Liver (tissue), 9 donors: ENCODE measurements around the gene ALDH1A2. TPM values are rescaled to one million over a fixed set of nuclear protein-coding genes. Genes with fewer than 3 reads are reported as not detected.

Experiments used
- DNase-seq: peaks from one replicate; pipeline ENCODE4 v3.0.0-alpha.2; 2017; ENCODE audit warnings: low spot score
- H3K27ac ChIP-seq, 2 donors: one replicate each; pipeline ENCODE4 v1.7.0; 2013; ENCODE audit warnings: inconsistent platforms in 2 of 2, low read length in 2 of 2, control low read depth in 1 of 2, low read depth in 1 of 2, mild to moderate bottlenecking in 1 of 2
- H3K27me3 ChIP-seq, 4 donors: one replicate each; pipeline versions ENCODE4 v1.6.1 to v1.7.0; 2013; ENCODE audit warnings: low read length in 3 of 4, inconsistent platforms in 1 of 4, mild to moderate bottlenecking in 1 of 4, moderate library complexity in 1 of 4; ENCODE audit not compliant: control insufficient read depth in 4 of 4, insufficient read depth in 4 of 4
- H3K36me3 ChIP-seq, 4 donors: one replicate each; pipeline versions ENCODE4 v1.6.1 to v1.7.0; 2013; ENCODE audit warnings: low read length in 3 of 4, mild to moderate bottlenecking in 3 of 4, low read depth in 1 of 4, moderate library complexity in 1 of 4; ENCODE audit not compliant: control insufficient read depth in 4 of 4, insufficient read depth in 3 of 4
- H3K4me1 ChIP-seq, 4 donors: one replicate each; pipeline versions ENCODE4 v1.6.1 to v1.7.0; 2013; ENCODE audit warnings: low read length in 3 of 4, mild to moderate bottlenecking in 3 of 4, moderate library complexity in 1 of 4; ENCODE audit not compliant: control insufficient read depth in 4 of 4, insufficient read depth in 4 of 4
- H3K4me3 ChIP-seq, 3 donors: one replicate each; pipeline versions ENCODE4 v1.6.1 to v1.7.0; 2013; ENCODE audit warnings: low read length in 3 of 3, control low read depth in 1 of 3, low read depth in 1 of 3, mild to moderate bottlenecking in 1 of 3
- H3K9ac ChIP-seq, 2 donors: one replicate each; pipeline ENCODE4 v1.7.0; 2013; ENCODE audit warnings: low read length in 2 of 2, mild to moderate bottlenecking in 2 of 2, moderate library complexity in 2 of 2, control low read depth in 1 of 2, low read depth in 1 of 2
- H3K9me3 ChIP-seq, 4 donors: one replicate each; pipeline versions ENCODE4 v1.6.1 to v1.7.0; 2013; ENCODE audit warnings: low read length in 3 of 4; ENCODE audit not compliant: control insufficient read depth in 4 of 4
- ATF3 ChIP-seq: IDR thresholded peaks from 2 replicates; pipeline ENCODE4 v1.6.1; 2016; ENCODE audit warnings: antibody characterized with exemption
- EGR1 ChIP-seq, 2 donors: IDR thresholded peaks; 2 replicates each; pipeline ENCODE4 v1.6.1; 2016 to 2018; ENCODE audit warnings: antibody characterized with exemption in 2 of 2, low read depth in 2 of 2
- FOXA2 ChIP-seq: IDR thresholded peaks from 2 replicates; pipeline ENCODE4 v1.6.1; 2016; ENCODE audit warnings: antibody characterized with exemption
- GABPA ChIP-seq, 2 donors: IDR thresholded peaks in 1 of 2; conservative IDR thresholded peaks in 1 of 2; 2 replicates each; pipeline ENCODE4 v1.6.1; 2016; ENCODE audit warnings: antibody characterized with exemption in 2 of 2, mild to moderate bottlenecking in 1 of 2, moderate library complexity in 1 of 2
- HNF4G ChIP-seq: IDR thresholded peaks from 2 replicates; pipeline ENCODE4 v1.6.1; 2016; ENCODE audit warnings: antibody characterized with exemption
- MAX ChIP-seq: IDR thresholded peaks from 2 replicates; pipeline ENCODE4 v1.6.1; 2016; ENCODE audit warnings: antibody characterized with exemption
- NR2F2 ChIP-seq: IDR thresholded peaks from 2 replicates; pipeline ENCODE4 v1.6.1; 2016; ENCODE audit warnings: antibody characterized with exemption
- RAD21 ChIP-seq, 2 donors: IDR thresholded peaks; 2 replicates each; pipeline ENCODE4 v1.6.1; 2016; ENCODE audit warnings: antibody characterized with exemption in 2 of 2, mild to moderate bottlenecking in 2 of 2
- REST ChIP-seq: IDR thresholded peaks from 2 replicates; pipeline ENCODE4 v1.6.1; 2016; ENCODE audit warnings: antibody characterized with exemption, mild to moderate bottlenecking
- RXRA ChIP-seq, 2 donors: IDR thresholded peaks; 2 replicates each; pipeline ENCODE4 v1.6.1; 2017 to 2018; ENCODE audit warnings: antibody characterized with exemption in 2 of 2, mild to moderate bottlenecking in 1 of 2
- SP1 ChIP-seq: IDR thresholded peaks from 2 replicates; pipeline ENCODE4 v1.6.1; 2018; ENCODE audit warnings: antibody characterized with exemption, mild to moderate bottlenecking
- TAF1 ChIP-seq: conservative IDR thresholded peaks from 2 replicates; pipeline ENCODE4 v1.6.1; 2016; ENCODE audit warnings: antibody characterized with exemption, mild to moderate bottlenecking
- YY1 ChIP-seq: IDR thresholded peaks from 2 replicates; pipeline ENCODE4 v1.6.1; 2016; ENCODE audit warnings: antibody characterized with exemption, mild to moderate bottlenecking
- ZBTB33 ChIP-seq: IDR thresholded peaks from 2 replicates; pipeline ENCODE4 v1.6.1; 2016; ENCODE audit warnings: antibody characterized with exemption
- WGBS: extraction: QIAGEN DNeasy Blood & Tissue Kit; methylation state at CpG from one replicate; pipeline ENCODE4 v1.1.7; 2013; 5-methylcytosine and 5-hydroxymethylcytosine counted together
- polyA plus RNA-seq, 2 donors: library from polyadenylated mRNA; stranded (reverse) in 1 of 2; unstranded in 1 of 2; fragments of 200-250 nt in 1 of 2; fragments of >200 nt in 1 of 2; fragmentation: Nextera tagmentation in 1 of 2; extraction: Ambion mirVana in 1 of 2; gene quantifications; one replicate each; pipeline versions ENCODE4 v1.2.1 to v1.2.3, GENCODE V29; 2013 to 2015
- total RNA-seq, 2 donors: library from RNA; depleted of rRNA; stranded (reverse); fragments of >200 nt; gene quantifications; one replicate each; pipeline ENCODE4 v1.2.3, GENCODE V29; 2014
- TF ChIP-seq, protein P1 (sequence below): fragments of 150-350 bp; IDR thresholded peaks from 2 replicates; pipeline ENCODE4 v1.5.1; 2017; ENCODE audit warnings: improper control_type of control experiment, low read depth, low read length; ENCODE audit not compliant: missing input control
- donor health status: healthy.
- donor health status: healthy.
- donor health status: healthy.
- donor health status: healthy.
- donor health status: healthy.

The ALDH1A2 gene
- total and polyA plus RNA-seq, 4 donors = 1.2 to 22.7 (median 14.0) TPM

- TF ChIP-seq ATF3 = no peak
- TF ChIP-seq NR2F2 = no peak
- TF ChIP-seq GABPA (IDR thresholded peaks at IDR 0.05 in 1 of 2, conservative IDR thresholded peaks at IDR 0.05 in 1 of 2) = no peak
Measured at GRCh38 chr15:58062175-58062574, 3.3 kb downstream of the ALDH1A2 start (continued).

GRCh38 chr15:58060575-58060974 is 4.9 kb downstream of the ALDH1A2 start:
- DNase-seq = no peak
- TF ChIP-seq TAF1 (no peak), RAD21 (IDR thresholded peaks at IDR 0.05) (no peak), EGR1 (IDR thresholded peaks at IDR 0.05; ENCODE audit: low read depth in 2 of 2) (no peak), ATF3 (no peak), YY1 (no peak), MAX (no peak)
- TF ChIP-seq, protein P1, sequence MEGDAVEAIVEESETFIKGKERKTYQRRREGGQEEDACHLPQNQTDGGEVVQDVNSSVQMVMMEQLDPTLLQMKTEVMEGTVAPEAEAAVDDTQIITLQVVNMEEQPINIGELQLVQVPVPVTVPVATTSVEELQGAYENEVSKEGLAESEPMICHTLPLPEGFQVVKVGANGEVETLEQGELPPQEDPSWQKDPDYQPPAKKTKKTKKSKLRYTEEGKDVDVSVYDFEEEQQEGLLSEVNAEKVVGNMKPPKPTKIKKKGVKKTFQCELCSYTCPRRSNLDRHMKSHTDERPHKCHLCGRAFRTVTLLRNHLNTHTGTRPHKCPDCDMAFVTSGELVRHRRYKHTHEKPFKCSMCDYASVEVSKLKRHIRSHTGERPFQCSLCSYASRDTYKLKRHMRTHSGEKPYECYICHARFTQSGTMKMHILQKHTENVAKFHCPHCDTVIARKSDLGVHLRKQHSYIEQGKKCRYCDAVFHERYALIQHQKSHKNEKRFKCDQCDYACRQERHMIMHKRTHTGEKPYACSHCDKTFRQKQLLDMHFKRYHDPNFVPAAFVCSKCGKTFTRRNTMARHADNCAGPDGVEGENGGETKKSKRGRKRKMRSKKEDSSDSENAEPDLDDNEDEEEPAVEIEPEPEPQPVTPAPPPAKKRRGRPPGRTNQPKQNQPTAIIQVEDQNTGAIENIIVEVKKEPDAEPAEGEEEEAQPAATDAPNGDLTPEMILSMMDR = no peak
- Histone ChIP-seq H3K9ac (no peak overlapping the region), H3K36me3 (no peaks in the 10 kb centered on the region), H3K27me3 (peaks cover 0 to 11% (median 5%) of the 10 kb centered on the region in 4 donors), H3K9me3 (peaks cover 0 to 3% (median under 1%) of the 10 kb centered on the region in 4 donors), H3K27ac (no peak overlapping the region), H3K4me1 (peaks cover 0 to 4% (median 2%) of the 10 kb centered on the region in 4 donors), H3K4me3 (no peak overlapping the region)
- 94% methylated on average over 1 of the region's 1 CpG for WGBS

- no peak for DNase-seq
- WGBS = 67% methylated on average over 2 of the region's 2 CpGs
- Histone ChIP-seq H3K4me1 (no peaks in the 10 kb centered on the region), H3K36me3 (no peaks in the 10 kb centered on the region), H3K4me3 (no peak overlapping the region), H3K27me3 (peaks cover 0 to 4% (median 1%) of the 10 kb centered on the region in 4 donors), H3K9ac (no peak overlapping the region), H3K9me3 (no peaks in the 10 kb centered on the region), H3K27ac (no peak overlapping the region)
- no peak for TF ChIP-seq HNF4G
- no peak for TF ChIP-seq FOXA2
- no peak for TF ChIP-seq REST
- no peak for TF ChIP-seq ZBTB33
- TF ChIP-seq RXRA (IDR thresholded peaks at IDR 0.05) = no peak
- TF ChIP-seq SP1 = no peak
- no peak for TF ChIP-seq EGR1 (IDR thresholded peaks at IDR 0.05; ENCODE audit: low read depth in 2 of 2)
- no peak for TF ChIP-seq NR2F2
- TF ChIP-seq GABPA (IDR thresholded peaks at IDR 0.05 in 1 of 2, conservative IDR thresholded peaks at IDR 0.05 in 1 of 2) = no peak
Measured at GRCh38 chr15:58058729-58059128, 6.8 kb downstream of the ALDH1A2 start.
